HG02981 (cell line): Measurements from ENCODE around the gene SLC35D3.
A peak's percentile ranks its signal among the peaks of the same experiment; 100 is the strongest.
"Not testable (repeated sequence)": the region's sequence is repeated elsewhere in the genome, so short reads cannot be mapped to it uniquely, and the experiment has no call there.

Experiments used
- ATAC-seq: cut with Tn5 transposase; IDR thresholded peaks from one replicate; pipeline ENCODE4 v1.9.1; 2021; ENCODE audit warnings: mild to moderate bottlenecking, moderate library complexity; ENCODE audit not compliant: unreplicated experiment

SLC35D3 gene

DNA sequence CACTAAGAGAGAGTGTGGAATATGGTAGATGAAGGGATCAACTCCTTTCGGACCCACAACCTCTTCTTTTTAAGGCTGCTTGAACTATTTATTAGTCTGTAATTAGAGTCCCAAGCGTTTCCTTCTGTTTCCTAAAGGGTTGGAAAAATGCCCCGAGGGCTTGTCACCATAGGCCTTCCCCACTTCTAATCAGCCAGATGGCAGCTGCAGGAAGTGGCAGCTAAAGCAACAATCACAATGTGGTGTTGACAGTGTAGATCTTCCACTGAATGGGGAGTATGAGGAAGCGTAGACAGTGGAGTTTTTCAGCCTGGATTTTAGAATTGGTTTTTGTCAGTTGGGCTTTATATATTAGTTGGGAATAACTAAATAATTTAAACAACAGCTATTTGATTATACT is 40.6 kb downstream of the SLC35D3 start:
- no peak for ATAC-seq

GRCh38 chr6:136963259-136963658 is 41.2 kb downstream of the SLC35D3 start:
- ATAC-seq: no peak

GRCh38 chr6:136964398-136964797 is 42.3 kb downstream of the SLC35D3 start:
- no peak for ATAC-seq

DNA sequence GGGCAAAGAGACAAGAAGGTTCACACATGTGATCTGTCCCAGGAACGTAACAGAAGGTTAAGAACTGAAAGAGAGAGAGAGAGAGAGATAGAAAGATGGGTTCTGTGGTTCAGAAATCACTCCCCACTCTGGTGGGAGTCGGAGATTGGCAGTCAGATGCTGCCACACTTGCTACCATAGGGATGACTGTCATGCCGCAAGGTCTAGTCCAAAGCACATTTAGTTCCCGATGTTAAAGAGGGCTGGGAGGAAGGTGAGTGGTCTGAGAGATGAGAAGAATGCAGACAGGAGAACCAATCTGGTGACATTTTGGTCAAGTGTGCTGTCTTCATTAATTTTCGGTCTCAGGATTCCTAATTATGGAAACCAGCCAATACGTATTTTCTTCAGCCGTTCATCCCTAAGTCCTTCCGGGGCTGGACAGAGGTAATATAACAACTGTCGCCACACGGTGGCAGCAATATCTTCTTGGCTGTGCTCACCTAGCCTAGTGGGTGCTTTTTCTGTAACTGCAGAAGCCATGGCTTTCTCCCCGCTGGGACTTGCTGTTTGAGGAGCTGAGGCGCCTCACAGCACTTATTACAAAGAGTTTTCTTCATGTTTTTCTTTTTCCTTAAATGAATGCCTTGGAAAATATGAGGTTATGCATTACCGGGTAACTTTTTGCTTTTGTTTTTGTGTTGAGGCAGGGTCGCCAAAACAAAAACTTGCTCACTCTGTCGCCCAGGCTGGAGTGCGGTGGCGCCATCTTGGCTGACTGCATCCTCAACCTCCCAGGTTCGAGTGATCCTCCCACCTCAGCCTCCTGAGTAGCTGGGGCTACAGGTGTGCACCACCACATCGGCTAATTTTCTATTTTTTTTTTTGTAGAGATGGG is 46.0 kb downstream of the SLC35D3 start:
- ATAC-seq: peak; percentile 90

- ATAC-seq: no peak
Observed at GRCh38 chr6:136968837-136969236, 46.7 kb downstream of the SLC35D3 start.

DNA sequence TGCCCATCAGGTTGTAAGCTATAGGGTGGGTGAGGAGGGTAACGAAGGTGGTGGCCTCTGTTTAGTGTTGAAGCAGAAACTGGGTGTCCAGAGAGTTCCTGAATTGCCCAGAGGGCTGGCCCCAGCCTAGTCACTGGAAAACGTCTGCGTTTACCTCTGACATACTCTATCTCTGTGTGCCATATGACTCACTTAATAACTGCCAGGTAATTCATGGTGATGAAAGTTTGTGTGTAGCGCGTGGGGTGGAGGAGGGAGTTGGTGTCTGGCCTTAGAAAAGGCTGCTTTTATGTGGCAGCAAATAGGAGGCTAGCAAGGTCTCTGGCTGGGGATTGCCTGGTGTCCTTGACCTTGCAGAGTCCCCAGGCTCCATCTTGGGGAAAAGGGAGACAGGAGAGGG is 47.3 kb downstream of the SLC35D3 start:
- no peak for ATAC-seq

DNA sequence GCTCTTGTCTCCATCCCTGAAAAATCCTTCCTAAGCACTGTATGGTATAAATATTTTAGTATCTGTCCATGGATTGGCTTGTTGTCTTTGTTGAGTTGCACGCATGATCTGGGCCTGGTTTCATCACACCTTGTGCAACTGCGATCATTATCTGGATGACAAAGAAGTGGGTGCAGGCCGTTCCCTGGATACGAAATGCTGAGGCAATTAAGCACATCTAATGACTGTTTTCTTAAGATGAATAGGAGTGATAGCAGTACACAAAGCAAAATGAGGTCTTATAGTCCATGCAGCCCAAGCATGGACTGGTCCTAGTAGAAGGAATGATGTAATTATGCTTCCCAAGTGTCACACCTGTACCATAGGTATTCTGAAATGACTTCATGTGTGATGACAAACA is 47.8 kb downstream of the SLC35D3 start:
- ATAC-seq: no peak

DNA sequence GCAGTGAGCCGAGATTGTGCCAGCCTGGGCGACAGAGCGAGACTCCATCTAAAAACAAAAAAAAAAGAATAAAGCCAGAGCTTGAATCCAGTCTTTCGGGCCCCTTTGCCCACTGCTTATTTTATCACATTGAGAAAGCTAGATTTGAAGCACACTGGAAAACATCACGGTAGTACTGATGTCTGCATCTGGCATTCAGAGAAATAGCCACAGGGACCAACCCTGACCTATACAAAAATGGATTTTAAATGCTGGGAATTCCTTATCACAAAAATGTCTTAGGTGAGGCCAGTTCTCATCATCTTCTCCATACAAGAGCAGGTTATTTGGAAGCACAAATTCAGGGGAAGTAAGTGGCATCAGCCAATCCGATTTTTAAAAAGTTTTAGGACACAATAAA is 49.5 kb downstream of the SLC35D3 start:
- ATAC-seq: no peak

- ATAC-seq: not testable (repeated sequence)
Observed at GRCh38 chr6:136973781-136974180, 51.7 kb downstream of the SLC35D3 start.
